GM15510 (cell line): ENCODE measurements around the gene KRT7.

Experiments used
- POLR2A ChIP-seq: IDR thresholded peaks from 3 replicates; pipeline ENCODE4 v1.6.1; 2011; ENCODE audit warnings: borderline replicate concordance; ENCODE audit not compliant: insufficient read length; ENCODE audit errors: extremely low read depth

The KRT7 gene

DNA sequence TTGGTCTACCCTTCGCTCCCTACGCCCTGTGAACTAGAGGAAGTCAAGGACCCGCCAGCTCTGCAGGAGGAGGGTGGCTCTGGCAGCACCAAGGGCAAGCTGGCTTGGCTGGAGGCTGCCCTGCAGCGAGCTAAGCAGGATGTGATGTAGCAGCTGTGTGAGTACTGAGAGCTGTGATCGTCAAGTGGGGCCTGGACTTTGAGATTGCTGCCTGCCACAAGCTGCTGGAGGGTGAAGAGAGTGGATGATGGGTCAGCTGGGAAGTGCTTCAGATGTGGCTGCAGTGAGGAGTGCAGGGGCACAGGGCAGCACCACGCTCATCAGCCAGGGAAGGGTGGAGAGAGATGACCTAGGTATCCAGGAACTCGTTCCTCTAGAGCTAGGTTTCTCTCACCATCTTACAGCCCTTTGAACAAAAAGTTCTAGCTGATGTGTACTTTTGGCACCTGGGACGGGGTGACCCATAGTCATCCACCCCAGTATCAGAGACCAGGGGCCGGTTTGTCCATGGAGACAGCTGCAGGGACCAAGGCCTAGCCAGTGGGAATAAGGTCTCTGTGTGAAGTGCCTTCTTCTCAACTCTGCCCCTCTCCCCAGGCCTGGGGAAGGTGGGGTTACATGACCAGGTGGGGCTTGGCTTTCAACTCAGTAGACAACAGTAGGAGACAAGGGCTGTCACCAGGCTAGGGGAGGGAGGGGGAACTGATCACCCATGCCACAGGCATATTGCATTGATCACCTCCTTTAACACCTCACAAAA lies 44.6 kb downstream of the KRT7 start:
- TF ChIP-seq POLR2A: no peak

- TF ChIP-seq POLR2A: no peak
Observed at GRCh38 chr12:52278575-52279421, 45.8 kb downstream of the KRT7 start.

DNA sequence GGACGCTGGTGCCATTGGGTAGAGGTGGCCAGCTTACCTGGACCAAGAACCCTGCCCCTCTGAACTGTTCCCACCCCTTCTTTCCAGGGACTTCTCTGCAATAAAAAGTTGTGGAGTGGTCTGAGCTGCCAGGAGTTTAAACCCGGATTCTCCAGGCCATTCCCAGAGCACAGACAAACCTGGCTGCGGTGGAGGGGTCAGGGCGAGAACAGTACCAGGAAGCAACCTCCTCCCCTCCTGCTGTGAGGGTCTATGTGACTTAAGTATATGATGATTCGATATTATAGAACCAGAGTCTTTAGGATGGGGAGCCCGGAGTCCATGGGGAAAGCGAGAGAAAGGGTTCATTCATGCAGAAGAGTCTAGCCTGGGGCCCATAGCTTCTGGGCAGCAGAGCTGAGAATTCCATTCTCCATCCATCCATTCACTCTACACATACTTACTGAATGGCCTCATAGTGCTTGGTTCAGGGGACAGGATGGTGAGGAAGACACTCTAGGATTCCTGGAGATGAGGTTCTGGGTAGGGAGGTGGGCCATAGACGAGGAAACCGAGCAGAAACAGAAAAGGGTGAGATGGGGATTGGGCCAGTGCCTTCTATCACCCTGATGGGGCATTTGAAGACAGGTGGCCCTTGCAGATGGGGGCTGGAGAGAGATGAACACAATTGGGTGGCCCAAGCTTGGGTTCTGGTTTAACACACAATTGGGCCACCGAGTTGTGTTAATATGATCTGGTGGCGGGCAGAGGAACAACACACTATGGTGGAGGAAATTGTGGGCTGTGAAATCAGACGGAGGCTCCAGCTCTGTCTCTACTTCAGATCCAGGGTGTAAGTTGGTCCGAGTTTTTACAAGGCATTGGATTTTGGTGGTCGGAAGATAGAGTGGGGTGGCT lies 46.6 kb downstream of the KRT7 start:
- no peak for TF ChIP-seq POLR2A

DNA sequence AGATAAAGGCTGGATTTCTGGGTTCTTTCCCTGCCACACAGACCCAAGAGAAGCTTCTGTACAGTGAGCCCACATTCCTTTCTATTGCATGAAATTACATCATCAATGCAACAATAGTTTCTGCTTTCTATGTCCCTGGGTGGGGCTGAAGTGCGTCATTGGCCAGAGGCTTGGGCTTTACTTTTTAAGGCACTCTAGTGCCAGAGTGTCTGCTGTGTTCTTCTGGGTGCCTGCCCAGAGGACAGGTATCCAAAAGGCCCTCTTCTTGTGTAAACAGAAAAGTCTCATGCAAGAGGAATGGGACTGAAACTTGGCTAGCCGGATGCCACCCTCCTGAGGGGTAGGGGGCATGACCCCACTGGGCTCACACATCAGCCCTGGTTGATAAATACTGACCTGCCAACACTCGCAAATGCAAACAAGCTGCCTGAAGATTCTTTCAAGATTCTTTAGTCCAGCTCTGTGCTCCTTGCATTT lies 47.3 kb downstream of the KRT7 start:
- TF ChIP-seq POLR2A: no peak

DNA sequence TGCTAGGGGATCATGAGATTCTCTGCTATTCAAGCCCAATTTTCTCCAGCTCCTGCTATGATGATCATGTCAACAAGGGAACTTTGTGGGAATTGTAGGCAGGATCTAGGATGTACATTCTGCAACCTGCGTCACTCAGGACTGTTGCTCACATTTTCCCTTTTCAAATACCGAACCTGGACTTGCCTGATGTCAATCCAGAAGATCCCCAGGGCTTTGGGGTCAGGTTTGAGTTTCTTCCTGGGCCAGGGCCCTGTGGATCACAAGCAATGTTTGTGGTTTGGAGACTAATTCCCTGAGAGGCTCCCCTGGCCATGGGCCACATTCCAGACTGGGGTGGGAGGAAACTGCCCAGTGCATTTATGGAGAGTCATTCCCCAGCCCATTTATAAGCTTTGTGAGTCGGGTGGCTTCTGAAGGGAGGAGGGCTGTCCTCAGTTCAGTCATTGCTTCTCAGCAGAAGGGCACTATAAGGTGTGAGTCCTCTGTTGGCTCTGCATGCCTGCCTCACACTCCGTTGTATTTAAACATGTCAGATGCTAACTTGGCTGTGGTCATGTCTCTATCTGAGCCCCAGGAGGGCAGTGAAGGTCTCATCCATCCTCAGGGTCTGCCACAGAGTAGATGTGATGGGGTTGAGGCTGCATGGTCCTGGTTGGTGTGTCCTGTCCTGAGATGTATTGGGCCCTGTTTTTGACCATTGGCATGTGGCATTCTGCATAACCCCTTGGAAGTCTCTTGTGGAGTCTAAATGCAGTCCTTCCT lies 47.9 kb downstream of the KRT7 start:
- TF ChIP-seq POLR2A: no peak

GRCh38 chr12:52284562-52285171 lies 51.6 kb downstream of the KRT7 start:
- no peak for TF ChIP-seq POLR2A

DNA sequence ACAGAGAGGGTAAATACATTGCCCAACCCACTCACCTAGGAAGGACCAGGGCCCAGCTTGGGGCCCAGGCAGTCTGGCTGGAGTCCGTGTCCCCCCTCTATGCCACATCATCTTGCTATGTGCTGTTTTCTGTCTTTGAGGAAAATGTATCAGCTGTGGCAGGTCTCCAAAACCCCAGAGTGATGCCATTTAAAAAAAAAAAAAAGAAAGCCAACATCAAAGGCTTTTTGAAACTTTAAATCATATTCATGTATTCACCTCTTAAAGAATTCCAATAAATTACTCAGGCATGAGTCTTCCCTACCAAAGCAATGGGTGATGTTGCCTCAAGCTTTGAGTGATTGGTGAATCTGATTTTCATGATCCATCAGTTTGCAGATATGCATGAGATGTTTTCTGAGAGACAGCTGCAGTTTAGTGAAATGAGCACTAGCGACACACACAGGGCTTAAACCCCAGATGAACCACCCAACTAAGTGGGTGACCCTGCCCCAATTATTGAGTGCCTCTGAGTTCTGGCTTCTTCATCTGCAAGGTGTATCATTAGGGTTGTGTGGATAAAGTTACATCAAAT lies 52.2 kb downstream of the KRT7 start:
- TF ChIP-seq POLR2A: no peak

GRCh38 chr12:52285851-52286530 lies 52.9 kb downstream of the KRT7 start:
- no peak for TF ChIP-seq POLR2A

- no peak for TF ChIP-seq POLR2A
Observed at GRCh38 chr12:52291267-52291935, 58.4 kb downstream of the KRT7 start, which contains the start of gene KRT81. Gene KRT81, minus strand, starts transcription at chr12:52291534. Its CDS starts 69 bp downstream, at chr12:52291465.

DNA sequence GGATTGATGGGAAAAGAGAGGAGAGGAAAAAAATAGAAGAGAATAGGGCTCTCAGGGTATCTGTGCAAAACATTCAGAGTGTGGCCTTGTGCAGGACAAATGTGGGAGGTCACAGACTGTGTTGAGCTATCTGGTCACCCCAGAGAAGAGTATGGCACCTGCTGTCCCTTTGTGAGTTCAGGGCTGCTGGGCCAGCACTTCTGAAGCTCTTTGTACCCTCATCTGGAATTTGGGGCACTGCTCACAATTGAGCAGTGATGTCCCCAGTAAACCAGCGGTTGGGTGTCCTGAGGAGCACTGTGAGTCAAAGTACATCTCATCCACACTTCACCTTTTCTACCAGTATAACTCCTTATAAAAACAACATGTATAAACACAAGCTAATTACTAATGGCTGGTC lies 60.9 kb downstream of the KRT7 start:
- no peak for TF ChIP-seq POLR2A

- no peak for TF ChIP-seq POLR2A
Observed at GRCh38 chr12:52294803-52295202, 61.8 kb downstream of the KRT7 start.

DNA sequence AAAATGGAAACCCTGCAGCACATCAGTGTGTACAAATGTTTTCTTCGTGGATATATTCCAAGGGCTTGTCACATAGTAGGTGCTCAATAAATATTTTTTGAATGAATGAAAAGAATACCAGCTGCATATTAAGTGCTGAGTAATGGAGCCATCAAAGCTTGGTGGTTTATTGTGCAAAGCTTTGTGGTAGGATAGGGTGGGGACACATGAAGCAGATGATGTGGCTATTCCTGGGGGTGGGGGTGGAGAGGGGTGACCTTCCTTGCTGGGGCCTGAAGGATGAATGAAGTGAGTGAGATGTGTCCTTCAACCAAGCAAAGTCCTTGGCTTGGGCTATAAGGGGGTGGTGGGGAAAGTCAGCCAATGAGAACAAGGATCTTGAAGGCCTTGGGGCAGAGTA lies 62.6 kb downstream of the KRT7 start:
- TF ChIP-seq POLR2A: no peak

GRCh38 chr12:52296572-52297215 lies 63.7 kb downstream of the KRT7 start:
- no peak for TF ChIP-seq POLR2A
